C4-2B (cell line): ENCODE results near the gene CFTR.

Source experiments
- ZFX ChIP-seq: fragments of 450-650 bp; IDR thresholded peaks from 2 replicates; pipeline ENCODE4 v1.6.1; 2017
- TF ChIP-seq, protein P1 (sequence below): fragments of 450-650 bp; conservative IDR thresholded peaks from 2 replicates; pipeline ENCODE4 v1.5.1; 2017; ENCODE audit warnings: mild to moderate bottlenecking

DNA sequence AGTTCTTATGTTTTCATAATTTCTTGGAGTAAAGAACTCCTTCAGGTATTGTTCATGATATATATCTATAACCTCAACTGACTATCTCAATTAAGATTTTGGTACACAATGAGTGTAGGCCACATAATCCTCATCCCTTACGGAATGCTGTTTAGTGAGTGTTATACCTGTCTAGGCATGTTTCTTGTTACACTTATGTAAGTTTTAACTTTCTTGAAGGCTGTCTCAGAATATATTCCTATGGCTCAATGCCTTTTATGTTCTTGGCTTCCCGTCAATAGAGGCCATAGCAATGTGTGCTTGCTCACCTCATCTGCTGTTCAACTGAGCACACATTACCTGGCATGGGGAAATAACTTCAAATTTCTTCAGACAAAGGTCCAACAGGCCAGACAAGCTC, 208.3 kb downstream of the CFTR start:
- TF ChIP-seq, protein P1, sequence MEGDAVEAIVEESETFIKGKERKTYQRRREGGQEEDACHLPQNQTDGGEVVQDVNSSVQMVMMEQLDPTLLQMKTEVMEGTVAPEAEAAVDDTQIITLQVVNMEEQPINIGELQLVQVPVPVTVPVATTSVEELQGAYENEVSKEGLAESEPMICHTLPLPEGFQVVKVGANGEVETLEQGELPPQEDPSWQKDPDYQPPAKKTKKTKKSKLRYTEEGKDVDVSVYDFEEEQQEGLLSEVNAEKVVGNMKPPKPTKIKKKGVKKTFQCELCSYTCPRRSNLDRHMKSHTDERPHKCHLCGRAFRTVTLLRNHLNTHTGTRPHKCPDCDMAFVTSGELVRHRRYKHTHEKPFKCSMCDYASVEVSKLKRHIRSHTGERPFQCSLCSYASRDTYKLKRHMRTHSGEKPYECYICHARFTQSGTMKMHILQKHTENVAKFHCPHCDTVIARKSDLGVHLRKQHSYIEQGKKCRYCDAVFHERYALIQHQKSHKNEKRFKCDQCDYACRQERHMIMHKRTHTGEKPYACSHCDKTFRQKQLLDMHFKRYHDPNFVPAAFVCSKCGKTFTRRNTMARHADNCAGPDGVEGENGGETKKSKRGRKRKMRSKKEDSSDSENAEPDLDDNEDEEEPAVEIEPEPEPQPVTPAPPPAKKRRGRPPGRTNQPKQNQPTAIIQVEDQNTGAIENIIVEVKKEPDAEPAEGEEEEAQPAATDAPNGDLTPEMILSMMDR, result no peak
- no peak for TF ChIP-seq ZFX
